HepG2 (cell line): ENCODE measurements around the gene MMUT. TPM values are rescaled to one million over a fixed set of nuclear protein-coding genes. Genes with fewer than 3 reads are reported as not detected.

Experiments
- ATF6 ChIP-seq: sonication (generic); formaldehyde crosslinking; conservative IDR thresholded peaks from 2 replicates; pipeline ENCODE4 v1.4.0; 2020; ENCODE audit warnings: missing genetic modification reagents
- CCDC6 ChIP-seq: sonication (generic); formaldehyde crosslinking; IDR thresholded peaks from 2 replicates; pipeline ENCODE4 v1.8.1; 2022; ENCODE audit warnings: mild to moderate bottlenecking, missing genetic modification reagents, moderate library complexity
- GATAD2A ChIP-seq: IDR thresholded peaks from 2 replicates; pipeline ENCODE4 v1.6.1; 2016
- ONECUT2 ChIP-seq: sonication (generic); formaldehyde crosslinking; IDR thresholded peaks from 2 replicates; pipeline ENCODE4 v1.4.0; 2020; ENCODE audit warnings: missing genetic modification reagents
- PTBP1 ChIP-seq: fragments of 200-400 bp; formaldehyde crosslinking; IDR thresholded peaks from 2 replicates; pipeline ENCODE4 v1.6.1; 2018; ENCODE audit warnings: low read length, low read depth; ENCODE audit not compliant: poor library complexity, severe bottlenecking
- THAP11 ChIP-seq: IDR thresholded peaks from 2 replicates; pipeline ENCODE4 v1.6.1; 2016; ENCODE audit warnings: missing biosample characterization, missing genetic modification reagents
- THAP7 ChIP-seq: sonication (generic); formaldehyde crosslinking; IDR thresholded peaks from 2 replicates; pipeline ENCODE4 v1.8.1; 2023; ENCODE audit warnings: mild to moderate bottlenecking, missing genetic modification reagents
- YEATS4 ChIP-seq: sonication (generic); formaldehyde crosslinking; IDR thresholded peaks from 2 replicates; pipeline ENCODE4 v1.4.0; 2020; ENCODE audit warnings: missing genetic modification reagents, borderline replicate concordance
- ZBTB43 ChIP-seq: sonication (generic); formaldehyde crosslinking; conservative IDR thresholded peaks from 2 replicates; pipeline ENCODE4 v1.4.0; 2020; ENCODE audit warnings: missing genetic modification reagents
- ZBTB44 ChIP-seq: sonication (generic); formaldehyde crosslinking; IDR thresholded peaks from 2 replicates; pipeline ENCODE4 v1.4.0; 2020; ENCODE audit warnings: missing genetic modification reagents
- ZFP41 ChIP-seq: sonication (generic); formaldehyde crosslinking; IDR thresholded peaks from 2 replicates; pipeline ENCODE4 v1.4.0; 2020; ENCODE audit warnings: mild to moderate bottlenecking, missing genetic modification reagents, borderline replicate concordance
- ZNF234 ChIP-seq: sonication (generic); formaldehyde crosslinking; conservative IDR thresholded peaks from 2 replicates; pipeline ENCODE4 v1.5.1; 2020; ENCODE audit warnings: mild to moderate bottlenecking, missing genetic modification reagents
- ZNF432 ChIP-seq: sonication (generic); formaldehyde crosslinking; IDR thresholded peaks from 2 replicates; pipeline ENCODE4 v1.5.0; 2020; ENCODE audit warnings: missing genetic modification reagents, mild to moderate bottlenecking, borderline replicate concordance
- ZNF484 ChIP-seq: sonication (generic); formaldehyde crosslinking; IDR thresholded peaks from 2 replicates; pipeline ENCODE4 v1.5.1; 2020; ENCODE audit warnings: mild to moderate bottlenecking, low read depth, missing genetic modification reagents, borderline replicate concordance
- ZNF703 ChIP-seq: sonication (generic); formaldehyde crosslinking; IDR thresholded peaks from 2 replicates; pipeline ENCODE4 v1.5.1; 2020; ENCODE audit warnings: missing genetic modification reagents, mild to moderate bottlenecking, moderate library complexity, borderline replicate concordance
- ZNF704 ChIP-seq: sonication (generic); formaldehyde crosslinking; IDR thresholded peaks from 2 replicates; pipeline ENCODE4 v1.8.1; 2023; ENCODE audit warnings: mild to moderate bottlenecking, inconsistent platforms, moderate library complexity, missing genetic modification reagents, borderline replicate concordance
- polyA plus RNA-seq, 8 experiments: library from polyadenylated mRNA; depleted of rRNA in 3 of 8; stranded (reverse) in 7 of 8; unstranded in 1 of 8; fragments of >200 nt; fragmentation: Illumina TruSeq in 4 of 8; extraction: Trizol in 4 of 8; gene quantifications; 2 replicates each; pipeline versions ENCODE4 v1.2.1 to v1.2.3, GENCODE V29; 2011 to 2016; ENCODE audit warnings: low read depth in 4 of 8, missing spikeins in 1 of 8, mixed read lengths in 1 of 8; ENCODE audit not compliant: insufficient read depth in 1 of 8
- total RNA-seq, 5 experiments: library from RNA; depleted of rRNA; stranded (reverse); fragments of >200 nt; fragmentation: Illumina TruSeq; extraction: Trizol; gene quantifications; 2 replicates each; pipeline ENCODE4 v1.2.3, GENCODE V29; 2016; ENCODE audit warnings: low read depth in 1 of 5
- TF ChIP-seq, protein P1 (sequence below): sonication (generic); formaldehyde crosslinking; IDR thresholded peaks from 2 replicates; pipeline ENCODE4 v1.4.0; 2020; ENCODE audit warnings: low read depth, missing genetic modification reagents
- TF ChIP-seq, protein P2 (sequence below): sonication (generic); formaldehyde crosslinking; IDR thresholded peaks from 2 replicates; pipeline ENCODE4 v1.8.0; 2022; ENCODE audit warnings: missing genetic modification reagents, low read depth, mild to moderate bottlenecking, borderline replicate concordance

MMUT gene
- total and polyA plus RNA-seq, 2 of the 13 experiments (the other 11 are each of a cell fraction or from before 2014, with no cell fraction given), result 16.1 to 20.5 TPM

DNA sequence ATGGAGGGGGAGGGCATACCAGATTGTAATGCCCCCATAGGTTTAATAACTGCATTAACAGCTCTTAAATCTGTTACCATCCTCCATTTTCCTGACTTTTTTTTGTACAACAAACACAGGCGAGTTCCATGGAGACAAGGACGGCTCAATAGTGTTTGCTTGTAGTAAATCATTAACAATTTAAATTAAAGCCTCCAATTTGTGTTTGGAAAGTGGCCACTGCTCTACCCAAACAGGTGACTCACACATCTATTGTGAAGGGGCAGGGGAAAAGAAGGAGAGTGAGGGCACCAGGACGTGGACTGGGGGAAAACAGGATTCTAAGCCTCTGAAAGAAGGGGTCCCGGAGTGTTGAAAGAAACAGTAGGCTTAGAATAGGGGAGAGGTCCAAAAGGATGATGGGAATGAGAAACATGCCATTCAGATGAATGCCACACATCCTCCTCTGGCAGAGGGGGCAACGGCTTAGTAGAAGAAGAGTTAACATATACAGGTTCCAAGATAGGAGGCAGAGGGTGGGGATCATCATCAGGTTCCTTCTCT, 43.6 kb upstream of the MMUT start (continued):
- TF ChIP-seq ZNF484 (CRISPR knock-in tag) (no peak), YEATS4 (CRISPR knock-in tag) (no peak), ZFP41 (CRISPR knock-in tag) (no peak), THAP7 (peak; percentile 71; the same call in 1 of the 2 replicates), GATAD2A (peak; percentile 80), ONECUT2 (CRISPR knock-in tag) (no peak), ZNF432 (CRISPR knock-in tag) (no peak), THAP11 (CRISPR knock-in tag) (no peak; the same call in 1 of the 2 replicates), PTBP1 (no peak), ZBTB44 (CRISPR knock-in tag) (no peak), ZBTB43 (no peak), ZNF704 (CRISPR knock-in tag) (no peak), ZNF703 (no peak), ATF6 (no peak), CCDC6 (CRISPR knock-in tag) (no peak), ZNF234 (CRISPR knock-in tag) (no peak)
- TF ChIP-seq, protein P1, sequence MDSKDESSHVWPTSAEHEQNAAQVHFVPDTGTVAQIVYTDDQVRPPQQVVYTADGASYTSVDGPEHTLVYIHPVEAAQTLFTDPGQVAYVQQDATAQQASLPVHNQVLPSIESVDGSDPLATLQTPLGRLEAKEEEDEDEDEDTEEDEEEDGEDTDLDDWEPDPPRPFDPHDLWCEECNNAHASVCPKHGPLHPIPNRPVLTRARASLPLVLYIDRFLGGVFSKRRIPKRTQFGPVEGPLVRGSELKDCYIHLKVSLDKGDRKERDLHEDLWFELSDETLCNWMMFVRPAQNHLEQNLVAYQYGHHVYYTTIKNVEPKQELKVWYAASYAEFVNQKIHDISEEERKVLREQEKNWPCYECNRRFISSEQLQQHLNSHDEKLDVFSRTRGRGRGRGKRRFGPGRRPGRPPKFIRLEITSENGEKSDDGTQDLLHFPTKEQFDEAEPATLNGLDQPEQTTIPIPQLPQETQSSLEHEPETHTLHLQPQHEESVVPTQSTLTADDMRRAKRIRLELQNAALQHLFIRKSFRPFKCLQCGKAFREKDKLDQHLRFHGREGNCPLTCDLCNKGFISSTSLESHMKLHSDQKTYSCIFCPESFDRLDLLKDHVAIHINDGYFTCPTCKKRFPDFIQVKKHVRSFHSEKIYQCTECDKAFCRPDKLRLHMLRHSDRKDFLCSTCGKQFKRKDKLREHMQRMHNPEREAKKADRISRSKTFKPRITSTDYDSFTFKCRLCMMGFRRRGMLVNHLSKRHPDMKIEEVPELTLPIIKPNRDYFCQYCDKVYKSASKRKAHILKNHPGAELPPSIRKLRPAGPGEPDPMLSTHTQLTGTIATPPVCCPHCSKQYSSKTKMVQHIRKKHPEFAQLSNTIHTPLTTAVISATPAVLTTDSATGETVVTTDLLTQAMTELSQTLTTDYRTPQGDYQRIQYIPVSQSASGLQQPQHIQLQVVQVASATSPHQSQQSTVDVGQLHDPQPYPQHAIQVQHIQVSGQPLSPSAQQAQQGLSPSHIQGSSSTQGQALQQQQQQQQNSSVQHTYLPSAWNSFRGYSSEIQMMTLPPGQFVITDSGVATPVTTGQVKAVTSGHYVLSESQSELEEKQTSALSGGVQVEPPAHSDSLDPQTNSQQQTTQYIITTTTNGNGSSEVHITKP (CRISPR knock-in tag), result no peak; the same call in 1 of the 2 replicates
- TF ChIP-seq, protein P2, sequence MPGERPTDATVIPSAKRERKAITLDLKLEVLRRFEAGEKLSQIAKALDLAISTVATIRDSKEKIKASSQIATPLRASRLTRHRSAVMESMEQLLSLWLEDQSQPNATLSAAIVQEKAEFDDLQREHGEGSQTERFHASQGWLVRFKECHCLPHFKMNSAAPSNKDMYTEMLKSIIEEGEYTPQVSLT (CRISPR knock-in tag), result no peak
